RWPE2 (cell line): ENCODE measurements around the gene ANXA1.

Experiments used
- ATAC-seq: fragments of 200-7000 bp; cut with Tn5 transposase; 3 replicates; pipeline ENCODE4 v1.9.1; 2021; ENCODE audit warnings: low read depth
- DNase-seq: peaks from one replicate; pipeline ENCODE4 v3.0.0-alpha.2; 2020; ENCODE audit warnings: low spot score
- H3K27ac ChIP-seq: fragments of 450-650 bp; 2 replicates; pipeline ENCODE4 v1.5.1; 2017; ENCODE audit warnings: mild to moderate bottlenecking; ENCODE audit not compliant: poor library complexity, severe bottlenecking
- H3K27me3 ChIP-seq: fragments of 250-450 bp; sonication (Bioruptor Pico); 2 replicates; pipeline ENCODE4 v1.5.1; 2021; ENCODE audit warnings: mild to moderate bottlenecking, moderate library complexity; ENCODE audit not compliant: insufficient read depth, poor library complexity, severe bottlenecking
- H3K36me3 ChIP-seq: fragments of 250-450 bp; sonication (Bioruptor Pico); 2 replicates; pipeline ENCODE4 v1.5.1; 2020; ENCODE audit warnings: low read depth, mild to moderate bottlenecking, moderate library complexity
- H3K4me1 ChIP-seq: fragments of 250-450 bp; sonication (Bioruptor Pico); 2 replicates; pipeline ENCODE4 v1.5.1; 2021; ENCODE audit warnings: mild to moderate bottlenecking, moderate library complexity; ENCODE audit not compliant: insufficient read depth, poor library complexity, severe bottlenecking
- H3K4me3 ChIP-seq: fragments of 250-450 bp; sonication (Bioruptor Pico); 2 replicates; pipeline ENCODE4 v1.5.1; 2021; ENCODE audit warnings: mild to moderate bottlenecking, moderate library complexity; ENCODE audit not compliant: severe bottlenecking
- H3K9me3 ChIP-seq: fragments of 250-450 bp; sonication (Bioruptor Pico); 2 replicates; pipeline ENCODE4 v1.5.1; 2021; ENCODE audit warnings: mild to moderate bottlenecking, moderate library complexity; ENCODE audit not compliant: severe bottlenecking
- TF ChIP-seq, protein P1 (sequence below): fragments of 450-650 bp; IDR thresholded peaks from one replicate; pipeline ENCODE4 v1.5.1; 2017; ENCODE audit warnings: mild to moderate bottlenecking, moderate library complexity; ENCODE audit not compliant: poor library complexity, severe bottlenecking

Gene ANXA1

DNA sequence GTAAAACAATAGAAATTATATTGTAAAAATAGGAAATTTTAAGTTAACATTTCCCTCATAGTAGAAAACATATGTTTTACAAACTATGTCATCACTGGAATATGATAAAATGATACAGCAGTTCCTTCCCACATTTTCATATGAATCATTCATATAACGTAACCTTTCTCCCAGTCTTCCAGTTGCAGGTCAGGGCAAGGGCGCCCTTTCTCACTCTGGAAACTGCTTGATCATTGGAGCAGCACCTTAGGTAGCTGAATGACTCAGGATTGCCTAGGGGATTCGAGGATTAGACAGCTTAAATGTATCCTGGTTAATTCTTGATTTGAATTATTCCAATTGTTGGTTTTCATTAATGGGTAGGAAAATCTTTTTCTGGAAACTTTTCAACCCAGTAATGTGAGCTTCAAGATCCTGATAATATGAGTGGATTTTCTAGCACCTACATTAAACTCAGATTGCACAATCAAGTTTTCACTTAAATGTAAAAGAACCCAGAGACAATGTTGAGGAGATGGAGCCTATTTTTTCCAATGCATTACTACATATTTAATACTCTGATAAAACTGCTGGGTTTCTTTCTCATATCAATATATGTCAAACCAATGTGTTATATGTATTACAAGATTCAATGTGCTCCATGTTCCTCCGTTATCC is 32.6 kb upstream of the ANXA1 start:
- peak overlapping the region; percentile 69 for H3K27ac ChIP-seq
- no peaks in the 10 kb centered on the region for H3K9me3 ChIP-seq
- no peak overlapping the region for H3K4me3 ChIP-seq
- H3K27me3 ChIP-seq = no peaks in the 10 kb centered on the region
- H3K36me3 ChIP-seq = no peaks in the 10 kb centered on the region
- peak; percentile 99 for ATAC-seq
- peaks cover 33% of the 10 kb centered on the region for H3K4me1 ChIP-seq
- DNase-seq = peak; percentile 90
- TF ChIP-seq, protein P1, sequence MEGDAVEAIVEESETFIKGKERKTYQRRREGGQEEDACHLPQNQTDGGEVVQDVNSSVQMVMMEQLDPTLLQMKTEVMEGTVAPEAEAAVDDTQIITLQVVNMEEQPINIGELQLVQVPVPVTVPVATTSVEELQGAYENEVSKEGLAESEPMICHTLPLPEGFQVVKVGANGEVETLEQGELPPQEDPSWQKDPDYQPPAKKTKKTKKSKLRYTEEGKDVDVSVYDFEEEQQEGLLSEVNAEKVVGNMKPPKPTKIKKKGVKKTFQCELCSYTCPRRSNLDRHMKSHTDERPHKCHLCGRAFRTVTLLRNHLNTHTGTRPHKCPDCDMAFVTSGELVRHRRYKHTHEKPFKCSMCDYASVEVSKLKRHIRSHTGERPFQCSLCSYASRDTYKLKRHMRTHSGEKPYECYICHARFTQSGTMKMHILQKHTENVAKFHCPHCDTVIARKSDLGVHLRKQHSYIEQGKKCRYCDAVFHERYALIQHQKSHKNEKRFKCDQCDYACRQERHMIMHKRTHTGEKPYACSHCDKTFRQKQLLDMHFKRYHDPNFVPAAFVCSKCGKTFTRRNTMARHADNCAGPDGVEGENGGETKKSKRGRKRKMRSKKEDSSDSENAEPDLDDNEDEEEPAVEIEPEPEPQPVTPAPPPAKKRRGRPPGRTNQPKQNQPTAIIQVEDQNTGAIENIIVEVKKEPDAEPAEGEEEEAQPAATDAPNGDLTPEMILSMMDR = no peak

DNA sequence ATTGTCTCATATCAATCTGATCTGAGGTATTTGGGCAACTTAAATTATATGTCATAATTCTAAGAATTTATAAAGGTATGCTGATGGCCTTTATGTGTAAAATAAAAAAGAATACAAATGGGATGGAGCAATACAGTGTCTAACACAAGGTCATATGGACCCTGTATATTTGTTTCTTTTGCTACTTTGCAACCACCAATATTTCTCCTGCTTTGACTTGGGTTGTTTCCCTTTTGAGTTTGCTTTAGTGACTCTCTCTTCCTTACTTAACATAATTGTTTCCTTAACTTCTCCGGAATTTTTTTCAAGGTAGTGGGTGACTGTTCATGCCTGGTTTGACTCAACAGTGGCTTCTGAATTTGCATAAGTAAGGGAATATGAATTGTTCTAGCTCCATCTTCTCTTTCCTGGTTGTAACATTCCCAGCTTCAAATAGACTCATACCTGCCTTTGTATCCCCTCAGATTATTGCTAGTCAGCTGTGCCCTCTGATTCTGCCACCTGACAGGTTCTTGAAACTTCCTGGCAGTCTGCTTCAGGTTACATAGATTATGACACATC is 30.2 kb upstream of the ANXA1 start:
- no peaks in the 10 kb centered on the region for H3K27me3 ChIP-seq
- DNase-seq (no peak), ATAC-seq (no peak)
- TF ChIP-seq, protein P1 = no peak
- no peaks in the 10 kb centered on the region for H3K9me3 ChIP-seq
- no peaks in the 10 kb centered on the region for H3K36me3 ChIP-seq
- H3K4me1 ChIP-seq = peaks cover 27% of the 10 kb centered on the region
- no peak overlapping the region for H3K4me3 ChIP-seq
- H3K27ac ChIP-seq = no peak overlapping the region

DNA sequence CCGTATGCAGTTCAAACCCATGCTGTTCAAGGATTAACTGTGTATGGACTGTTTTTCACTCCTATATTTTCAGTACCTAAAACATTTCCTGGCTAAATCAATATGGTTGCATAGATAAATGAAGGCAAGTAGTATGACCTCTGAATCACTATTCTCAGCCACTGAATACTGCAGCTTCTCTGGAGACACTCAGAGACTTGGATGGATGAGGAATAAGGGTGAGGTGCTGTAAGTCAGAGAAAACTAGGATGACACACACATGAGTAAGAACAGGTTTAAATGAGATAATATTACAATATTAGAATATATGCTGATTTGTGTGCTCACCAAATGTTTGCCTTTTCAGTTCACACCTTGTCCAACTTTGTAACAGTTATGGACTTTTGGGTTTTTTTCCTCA is 26.0 kb upstream of the ANXA1 start:
- no peak for DNase-seq
- Histone ChIP-seq H3K4me1 (peaks cover 4% of the 10 kb centered on the region), H3K9me3 (no peaks in the 10 kb centered on the region), H3K27me3 (no peaks in the 10 kb centered on the region), H3K27ac (peak overlapping the region; percentile 5), H3K36me3 (no peaks in the 10 kb centered on the region), H3K4me3 (no peak overlapping the region)
- ATAC-seq = peak; percentile 79
- TF ChIP-seq, protein P1 = no peak

DNA sequence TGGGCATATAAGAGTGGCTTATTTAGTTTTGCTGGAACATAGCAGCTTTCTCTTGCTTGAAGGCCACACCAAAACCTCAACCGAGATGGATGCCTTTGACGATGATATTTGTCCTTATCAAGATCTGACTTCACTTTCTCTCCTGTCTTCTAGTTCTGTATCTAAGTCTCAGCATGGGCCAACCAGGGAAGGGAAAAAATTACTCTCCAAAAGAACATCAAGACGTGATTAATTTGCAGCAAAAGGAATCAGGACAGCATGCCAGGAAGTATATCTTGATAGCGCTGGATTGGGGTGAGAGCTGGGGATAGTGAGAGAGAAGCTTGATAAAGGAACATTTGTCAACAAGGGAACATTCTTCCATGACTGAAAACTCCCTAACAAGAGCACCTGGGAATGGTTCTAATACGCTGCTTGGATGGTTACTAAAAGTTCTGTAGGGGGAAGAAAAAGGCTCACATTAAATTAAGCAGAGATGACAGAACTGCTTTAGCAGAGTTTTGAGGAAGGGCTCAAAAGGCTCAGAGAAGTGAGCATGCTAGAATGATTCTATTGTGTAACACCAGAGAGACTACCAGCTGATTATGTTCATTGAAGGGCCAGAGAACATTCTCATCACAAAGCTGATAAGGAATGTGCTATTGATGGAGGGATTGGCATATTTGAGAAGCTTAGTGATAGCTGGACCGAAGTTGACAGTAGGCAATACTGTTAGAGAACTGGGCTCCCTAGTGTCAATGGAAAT is 21.6 kb upstream of the ANXA1 start:
- Histone ChIP-seq H3K4me3 (no peak overlapping the region), H3K4me1 (peaks cover 33% of the 10 kb centered on the region), H3K27me3 (no peaks in the 10 kb centered on the region), H3K27ac (no peak overlapping the region), H3K9me3 (no peaks in the 10 kb centered on the region), H3K36me3 (no peaks in the 10 kb centered on the region)
- DNase-seq (no peak), ATAC-seq (no peak)
- TF ChIP-seq, protein P1 = no peak

DNA sequence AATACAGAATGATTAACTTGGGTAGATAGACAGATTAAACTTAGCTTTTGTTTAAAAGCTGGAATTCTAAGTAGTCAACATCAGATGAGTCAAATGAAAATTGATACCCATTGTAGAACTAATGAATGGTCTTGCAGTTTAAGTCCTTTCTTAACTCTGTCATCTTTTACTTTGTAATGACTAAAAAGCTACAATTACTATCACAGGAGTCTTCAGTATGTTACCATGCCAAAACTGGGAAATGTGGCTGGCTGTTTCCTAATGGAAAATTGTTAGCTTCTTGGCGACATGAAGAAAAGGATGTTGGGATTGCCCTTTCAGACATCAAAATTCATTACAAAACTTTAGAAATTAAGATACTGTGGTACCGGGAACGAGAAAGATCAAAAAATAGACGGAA is 20.2 kb upstream of the ANXA1 start:
- Histone ChIP-seq H3K4me1 (peaks cover 47% of the 10 kb centered on the region), H3K36me3 (no peaks in the 10 kb centered on the region), H3K27ac (peak overlapping the region; percentile 86), H3K4me3 (no peak overlapping the region), H3K9me3 (no peaks in the 10 kb centered on the region), H3K27me3 (no peaks in the 10 kb centered on the region)
- TF ChIP-seq, protein P1 = no peak
- DNase-seq = no peak
- no peak for ATAC-seq
